ENCODE results near the gene LHPP.

LHPP gene

GRCh38 chr10:124630551-124630950, 168.9 kb downstream of the LHPP start:
- no peak for DNase-seq

DNA sequence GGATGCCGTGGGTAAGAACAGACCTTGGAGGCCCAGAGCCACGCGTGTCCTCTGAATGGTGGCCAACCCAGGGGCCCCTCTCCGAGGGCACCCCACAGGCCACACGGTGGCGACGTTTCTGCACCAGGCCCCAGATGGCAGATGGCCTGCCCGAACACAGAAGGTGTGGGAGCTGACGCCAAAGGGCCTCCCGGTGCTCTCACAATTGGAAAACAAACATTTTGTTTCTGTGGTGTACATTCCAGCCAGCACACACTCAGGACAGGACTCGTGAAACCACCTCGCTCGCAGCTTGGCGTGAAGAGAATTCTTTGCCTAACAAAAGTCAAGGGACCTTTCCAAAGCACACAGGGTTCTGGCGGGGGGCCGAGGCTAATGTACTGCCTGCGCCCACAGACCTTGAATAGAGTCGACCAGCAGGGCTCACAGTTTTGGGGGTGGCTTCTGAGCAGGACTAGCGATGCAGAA, 170.5 kb downstream of the LHPP start:
- DNase-seq = peak; percentile 58

- DNase-seq = no peak
Measured at GRCh38 chr10:124632566-124632965, 170.9 kb downstream of the LHPP start.

DNA sequence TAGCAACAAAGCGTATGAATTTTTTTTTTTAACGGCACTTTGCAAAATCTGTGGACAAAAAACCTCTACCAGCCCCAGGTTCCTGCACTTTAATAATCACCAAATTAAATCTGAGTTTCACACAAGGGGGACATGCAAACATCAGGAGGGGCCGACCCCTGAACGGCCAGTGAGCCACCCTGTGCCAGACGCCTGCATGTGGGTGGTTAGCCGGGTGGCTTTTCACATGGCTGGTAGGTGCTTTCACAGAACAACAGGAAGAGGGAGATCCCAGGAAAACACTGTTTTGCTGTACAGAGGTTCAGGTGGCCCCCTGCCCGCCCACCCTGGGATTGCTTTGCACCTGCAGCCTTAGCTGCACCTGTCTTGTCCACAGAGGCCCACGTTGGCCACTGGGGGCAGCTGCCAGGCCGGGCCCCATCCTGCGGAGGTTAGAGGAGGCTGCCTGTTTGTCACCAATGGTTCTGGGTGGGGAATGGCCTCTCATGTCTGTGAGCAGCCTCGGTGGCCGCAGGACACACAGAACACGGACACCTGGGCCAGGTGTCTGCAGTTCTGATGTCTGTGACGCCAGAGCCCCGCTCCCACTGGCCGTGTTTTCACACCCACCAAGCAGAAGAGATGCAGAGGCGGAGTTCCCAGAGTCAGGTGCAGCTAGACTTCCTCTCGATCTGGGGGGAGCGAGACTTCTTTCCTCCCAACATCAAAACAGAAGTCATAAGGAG, 174.8 kb downstream of the LHPP start:
- peak; percentile 36 for DNase-seq

- no peak for DNase-seq
Measured at GRCh38 chr10:124637091-124637700, 175.6 kb downstream of the LHPP start.

DNA sequence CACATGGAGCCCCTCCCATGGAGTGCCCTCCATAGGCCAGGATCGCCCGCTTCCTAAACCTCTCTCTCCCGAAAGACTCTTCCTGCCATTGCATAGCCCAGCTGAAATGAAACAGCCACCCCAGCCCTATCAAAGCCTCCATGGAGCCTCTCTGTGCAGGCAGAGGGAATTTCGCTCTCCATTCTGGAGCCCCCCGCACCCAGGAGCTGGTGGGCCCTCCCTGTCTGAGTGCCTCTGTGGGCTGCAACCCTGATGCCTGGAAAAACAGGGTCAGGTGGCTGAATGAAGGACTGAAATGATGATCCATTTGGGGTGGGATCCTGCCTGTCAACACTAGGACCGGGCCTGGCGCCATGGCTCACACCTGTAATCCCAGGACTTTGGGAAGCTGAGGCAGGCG, 176.1 kb downstream of the LHPP start:
- DNase-seq = no peak

GRCh38 chr10:124639206-124639605, 177.6 kb downstream of the LHPP start:
- DNase-seq = no peak

GRCh38 chr10:124639646-124640045, 178.0 kb downstream of the LHPP start:
- DNase-seq = no peak

DNA sequence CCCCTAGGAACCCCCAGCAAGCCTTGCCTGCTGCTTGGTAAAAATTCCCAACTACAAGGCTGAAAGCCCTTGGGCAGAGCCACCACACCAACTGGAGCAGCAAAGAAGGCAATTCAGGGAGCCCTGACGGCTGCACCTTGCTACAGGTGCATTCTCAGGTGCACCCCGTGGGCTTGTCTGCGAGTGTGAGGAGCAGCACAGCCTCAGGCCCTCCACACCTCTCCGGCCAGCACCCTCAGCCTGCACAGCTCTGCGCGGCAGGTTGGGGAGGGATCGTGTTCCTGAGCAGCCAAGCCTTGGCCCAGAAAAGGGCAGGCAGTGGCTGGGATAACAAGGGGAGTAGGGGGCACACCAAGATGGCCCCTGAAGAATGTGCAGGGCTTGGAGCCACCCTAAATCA, 178.4 kb downstream of the LHPP start:
- no peak for DNase-seq

DNA sequence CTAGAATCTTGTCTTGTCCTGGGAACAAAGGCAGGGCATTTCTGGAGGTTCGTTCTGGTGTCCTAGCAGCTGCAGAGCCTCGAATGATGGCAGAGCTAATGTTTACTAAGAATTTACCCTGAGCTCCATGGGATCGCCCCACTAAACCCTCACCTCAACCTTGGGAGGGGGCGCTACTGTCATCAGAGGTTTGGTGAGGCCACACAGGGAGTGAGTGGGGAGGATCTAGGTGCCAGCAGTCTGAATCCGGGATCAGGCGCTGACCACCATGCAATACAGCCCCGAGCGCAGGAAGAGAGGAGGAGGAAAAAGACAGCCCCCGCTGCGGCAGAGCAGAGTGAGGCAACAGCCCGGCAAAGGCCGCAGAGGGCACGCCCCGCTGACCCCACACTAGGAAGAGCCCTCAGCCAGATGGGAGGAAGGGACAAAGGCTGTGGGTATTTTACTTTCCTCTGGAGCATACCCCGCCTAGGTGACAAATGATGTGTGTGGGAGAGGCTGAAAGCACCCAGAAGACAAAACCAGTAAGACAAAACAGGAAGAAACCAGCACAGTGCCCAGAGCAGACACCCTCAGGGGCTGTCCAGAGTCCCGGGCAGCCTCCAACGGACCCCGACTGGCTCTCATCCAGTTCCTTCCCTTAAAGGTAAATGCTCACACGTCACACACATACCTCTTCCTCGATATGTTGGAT, 179.1 kb downstream of the LHPP start:
- DNase-seq = no peak

DNA sequence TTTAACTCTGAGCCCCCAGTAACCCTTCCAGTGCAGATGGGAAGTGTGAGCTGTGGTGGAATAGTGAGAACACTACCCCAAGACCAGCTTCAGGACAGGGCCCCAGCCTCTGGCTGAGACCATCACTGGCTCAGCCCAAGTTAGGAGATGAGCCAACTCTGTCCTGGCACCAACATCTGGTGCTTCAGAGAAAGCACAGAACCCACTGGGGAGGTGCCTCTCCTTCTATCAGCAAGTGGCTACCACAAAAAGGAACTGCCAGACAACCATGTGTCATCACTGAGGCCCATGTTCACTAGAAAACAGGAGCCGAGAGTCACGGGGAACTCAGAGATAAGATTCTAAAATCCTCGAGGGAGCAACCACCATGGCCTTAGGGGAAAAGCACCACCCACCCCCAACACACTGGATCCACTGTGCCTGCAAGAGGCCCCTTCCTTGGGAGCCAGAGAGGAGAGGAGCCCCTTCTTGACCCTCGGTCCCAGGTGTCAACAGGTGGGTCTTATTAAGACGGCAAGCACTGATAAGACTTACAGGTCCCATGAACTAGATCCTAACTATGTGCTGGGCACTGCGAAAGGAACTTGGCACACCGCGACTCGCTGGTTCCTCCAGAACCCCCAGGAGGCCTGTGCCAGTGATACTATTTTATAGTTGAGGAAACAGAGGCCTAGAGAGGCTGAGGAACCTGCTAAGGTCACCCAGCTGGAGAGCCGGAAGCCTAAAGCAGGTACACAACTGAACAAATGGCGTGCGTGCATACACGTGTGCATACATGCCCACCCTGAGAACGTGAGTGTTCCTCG, 179.9 kb downstream of the LHPP start:
- peak; percentile 44 for DNase-seq

DNA sequence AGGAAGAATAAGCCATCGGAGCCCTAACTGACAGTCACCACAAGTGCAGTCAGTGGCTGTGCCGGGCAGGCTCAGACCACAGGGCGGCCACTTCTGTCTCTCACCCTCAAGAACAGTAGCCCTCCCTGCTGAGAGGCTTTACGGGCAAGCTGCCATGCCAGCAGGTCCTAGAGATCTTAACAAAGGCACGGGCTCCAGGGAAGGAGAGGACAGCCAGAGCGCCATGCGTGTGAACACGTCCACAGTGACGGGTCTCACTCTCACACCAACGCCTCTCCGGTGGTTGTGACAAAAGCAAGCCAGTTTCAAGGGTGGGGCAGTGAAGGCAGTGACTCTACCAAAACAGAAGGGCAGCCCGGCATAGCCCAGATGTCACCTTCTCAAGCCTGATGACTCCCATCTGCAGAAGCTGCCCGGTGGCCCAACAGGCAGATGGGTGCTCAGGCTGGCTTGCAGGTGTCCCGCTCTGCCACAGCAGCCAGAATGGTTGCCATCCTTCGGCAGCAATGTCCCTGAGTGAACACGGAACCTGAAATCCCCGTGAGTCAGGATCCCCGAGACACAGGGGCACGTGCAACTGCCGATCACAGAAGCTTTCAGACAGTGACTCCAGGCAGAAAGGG, 180.6 kb downstream of the LHPP start:
- DNase-seq = no peak

DNA sequence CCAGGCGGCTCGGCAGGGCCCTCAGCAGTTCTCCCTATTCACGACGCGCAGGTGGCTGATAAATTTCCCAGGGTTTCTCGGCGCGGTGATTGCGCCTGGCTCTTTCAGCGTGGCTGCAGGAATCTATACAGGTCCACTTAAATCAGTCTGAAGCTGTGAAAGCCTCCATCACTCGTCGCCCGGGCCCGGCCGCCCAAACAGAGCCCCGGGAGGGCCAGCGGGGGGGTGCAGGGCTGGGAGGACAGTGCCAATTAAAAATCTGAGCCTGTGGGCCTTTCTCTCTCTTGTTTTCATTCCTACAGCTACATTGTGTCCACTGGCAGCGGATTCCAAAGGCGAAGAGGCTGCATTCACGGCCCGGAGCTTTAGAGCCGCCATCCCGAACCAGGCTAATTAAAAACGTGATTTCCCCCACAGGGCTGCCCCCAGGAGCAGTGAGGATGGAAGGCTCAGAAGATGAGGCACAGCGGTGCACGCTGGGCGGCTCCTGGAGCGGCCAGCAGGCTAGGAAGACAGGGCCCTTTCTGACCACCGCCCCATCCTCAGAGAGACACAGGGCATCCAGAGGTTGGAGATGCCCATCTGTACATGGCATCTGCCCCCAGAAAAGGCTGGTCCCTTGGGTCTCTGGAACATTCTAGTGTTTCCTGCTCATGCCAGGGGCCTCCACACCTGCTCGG, 181.8 kb downstream of the LHPP start:
- DNase-seq = no peak

GRCh38 chr10:124644236-124644635, 182.6 kb downstream of the LHPP start:
- DNase-seq = no peak

GRCh38 chr10:124644771-124645415, 183.3 kb downstream of the LHPP start:
- DNase-seq = no peak

DNA sequence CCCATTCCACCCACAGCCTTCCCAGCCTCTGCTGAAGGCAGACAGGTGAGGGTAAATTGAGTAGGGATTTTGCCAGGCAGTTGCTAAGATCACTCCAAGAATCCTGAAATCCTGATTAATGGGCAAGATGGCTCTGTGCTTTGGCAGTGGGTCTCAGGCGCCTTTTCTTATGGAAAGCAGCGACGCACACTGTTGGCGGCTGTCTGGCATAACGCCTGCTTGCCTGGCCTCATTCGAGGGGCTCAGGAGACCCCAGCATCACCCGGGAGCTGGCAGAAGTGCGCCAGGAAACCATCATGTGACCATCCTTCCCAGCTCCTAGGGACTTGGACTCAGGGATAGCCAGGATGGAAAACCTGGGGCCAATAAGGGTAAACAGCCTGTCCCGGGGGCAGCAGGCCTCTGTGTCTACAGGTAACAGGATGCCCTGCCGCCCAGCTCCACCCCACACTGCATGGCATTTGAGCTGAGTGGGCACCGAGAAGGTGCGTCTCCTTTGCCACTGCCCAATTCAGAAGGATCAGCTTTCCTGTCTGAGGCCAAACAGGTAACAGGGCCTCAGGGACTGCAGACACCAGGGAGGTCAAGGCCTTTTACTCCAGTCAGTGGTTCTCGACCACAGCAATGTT, 184.0 kb downstream of the LHPP start:
- no peak for DNase-seq

DNA sequence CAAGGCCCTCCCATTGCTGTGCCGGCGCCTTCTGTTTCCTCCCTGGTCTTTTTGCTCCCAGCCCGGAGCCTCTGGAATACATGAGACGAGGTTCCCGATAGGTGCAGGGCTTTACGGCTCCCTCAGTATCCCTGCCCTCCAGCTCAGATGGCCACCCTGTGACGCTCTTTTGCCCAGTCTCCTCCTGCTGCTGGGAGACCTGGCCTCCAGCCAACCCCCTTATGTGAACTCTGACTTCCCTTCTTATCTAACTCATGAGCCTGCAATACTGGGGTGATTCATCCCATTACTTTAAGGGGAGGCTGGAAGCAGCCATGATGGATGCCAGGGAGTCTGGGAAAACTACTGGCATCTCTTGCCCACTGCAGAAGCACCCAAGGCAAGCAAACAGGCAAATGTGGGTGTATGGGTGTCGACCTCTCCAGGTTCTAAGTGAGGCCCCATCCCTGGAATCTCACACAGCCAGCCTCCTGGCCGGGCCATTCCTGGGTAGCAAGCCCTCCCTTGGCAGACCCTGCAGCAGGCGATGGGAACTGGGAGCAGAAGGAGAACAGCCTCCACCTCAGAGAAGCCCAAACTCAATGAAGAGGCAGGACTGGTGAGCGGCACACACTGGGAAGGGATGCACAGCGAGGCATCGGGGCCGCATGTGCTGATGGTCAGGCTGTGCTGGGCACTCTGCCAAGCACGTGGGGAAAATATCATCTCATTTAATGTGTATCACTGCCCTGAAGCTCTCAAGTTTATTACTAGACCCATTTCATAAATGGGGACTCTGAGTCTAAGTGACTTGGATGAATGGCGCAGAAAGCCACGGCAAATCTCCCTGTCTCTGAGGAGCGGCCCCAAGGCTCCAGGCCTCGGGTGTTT, 185.1 kb downstream of the LHPP start:
- no peak for DNase-seq

GRCh38 chr10:124647421-124648130, 186.0 kb downstream of the LHPP start:
- DNase-seq = peak; percentile 57

DNA sequence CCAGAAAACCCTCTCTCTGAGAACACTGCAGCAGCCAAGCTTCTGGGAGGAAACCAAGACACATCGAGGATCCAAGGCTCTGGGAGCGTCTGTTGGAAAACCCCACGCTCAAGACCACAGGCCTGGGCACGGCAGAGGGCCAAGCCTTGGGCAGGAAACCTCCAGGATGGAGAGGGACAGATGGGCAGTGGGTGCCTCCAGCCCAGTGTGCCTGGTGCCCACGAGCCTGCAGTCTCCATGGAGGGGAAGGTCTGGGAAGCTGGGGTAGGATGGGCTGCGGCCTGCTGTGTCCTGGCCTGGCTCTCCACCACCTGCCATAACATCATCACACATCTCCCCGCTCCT, 186.5 kb downstream of the LHPP start:
- DNase-seq = no peak

DNA sequence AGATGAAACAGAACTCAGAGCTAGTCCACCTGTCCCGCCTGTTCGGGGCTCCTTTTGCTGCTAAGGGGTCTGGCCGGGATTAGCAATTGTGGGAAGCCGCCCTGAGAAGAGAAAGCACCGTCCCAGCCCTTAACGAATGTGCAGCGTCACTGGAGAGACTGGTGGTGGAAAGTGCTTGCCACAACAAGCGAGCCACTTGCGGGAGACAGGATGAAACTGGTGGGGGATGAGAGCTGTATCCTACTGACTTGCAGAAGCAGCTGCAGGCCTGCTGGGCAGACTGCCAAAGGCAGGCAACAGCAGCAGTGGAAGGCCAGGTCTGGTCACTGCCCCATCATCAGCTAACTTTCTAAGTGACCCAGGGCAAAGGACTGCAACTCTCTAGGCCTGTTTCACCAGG, 187.1 kb downstream of the LHPP start:
- DNase-seq = peak; percentile 43

Data from activated CD8-positive, alpha-beta memory T cell treated with anti-CD3 and anti-CD28 coated beads, Interleukin-2, amount 50 U/mL, for 4 hours (primary cell).